ENCODE data around the gene STRN3.
"Not testable (repeated sequence)": the region's sequence is repeated elsewhere in the genome, so short reads cannot be mapped to it uniquely, and the experiment has no call there.

The STRN3 gene

GRCh38 chr14:30907659-30908057 lies 118.5 kb downstream of the STRN3 start:
- no peak for DNase-seq (ENCODE audit: low read depth)

GRCh38 chr14:30906752-30907658 lies 119.2 kb downstream of the STRN3 start:
- peak; percentile 24 for DNase-seq (ENCODE audit: low read depth)

- no peak for DNase-seq (ENCODE audit: low read depth)
Observed at GRCh38 chr14:30903285-30904124, 122.7 kb downstream of the STRN3 start.

GRCh38 chr14:30897121-30897520 lies 129.1 kb downstream of the STRN3 start:
- not testable (repeated sequence) for DNase-seq (ENCODE audit: low read depth)

GRCh38 chr14:30896435-30896834 lies 129.7 kb downstream of the STRN3 start:
- no peak for DNase-seq (ENCODE audit: low read depth)

GRCh38 chr14:30894923-30895515 lies 131.2 kb downstream of the STRN3 start:
- no peak for DNase-seq (ENCODE audit: low read depth)

- no peak for DNase-seq (ENCODE audit: low read depth)
Observed at GRCh38 chr14:30893819-30894218, 132.4 kb downstream of the STRN3 start.

GRCh38 chr14:30889244-30889594 lies 137.0 kb downstream of the STRN3 start:
- DNase-seq (ENCODE audit: low read depth) = no peak

- no peak for DNase-seq (ENCODE audit: low read depth)
Observed at GRCh38 chr14:30888480-30889243, 137.5 kb downstream of the STRN3 start.

- DNase-seq (ENCODE audit: low read depth) = no peak
Observed at GRCh38 chr14:30885840-30886740, 140.1 kb downstream of the STRN3 start.

GRCh38 chr14:30884901-30885300 lies 141.3 kb downstream of the STRN3 start:
- no peak for DNase-seq (ENCODE audit: low read depth)

GRCh38 chr14:30883508-30884294 lies 142.5 kb downstream of the STRN3 start:
- DNase-seq (ENCODE audit: low read depth) = peak; percentile 45

- peak; percentile 18 for DNase-seq (ENCODE audit: low read depth)
Observed at GRCh38 chr14:30882431-30882830, 143.7 kb downstream of the STRN3 start.

- peak; percentile 30 for DNase-seq (ENCODE audit: low read depth)
Observed at GRCh38 chr14:30876692-30877091, 149.5 kb downstream of the STRN3 start.

- no peak for DNase-seq (ENCODE audit: low read depth)
Observed at GRCh38 chr14:30875788-30876053, 150.5 kb downstream of the STRN3 start.

- no peak for DNase-seq (ENCODE audit: low read depth)
Observed at GRCh38 chr14:30874999-30875787, 151.0 kb downstream of the STRN3 start.

GRCh38 chr14:30874120-30874998 lies 151.8 kb downstream of the STRN3 start, which contains the start of gene COCH:
Gene COCH (plus strand): TSS chr14:30874559. CDS start chr14:30874939, 380 bp downstream.
- no peak for DNase-seq (ENCODE audit: low read depth)
